Heart right ventricle (tissue), 16 donors: ENCODE measurements around the gene FOXN3. TPM values are rescaled to one million over a fixed set of nuclear protein-coding genes. Genes with fewer than 3 reads are reported as not detected.

Experiments used
- ATAC-seq, 8 donors: fragments of 200-7000 bp; cut with Tn5 transposase; one replicate each; pipeline ENCODE4 v1.9.1; 2020; ENCODE audit warnings: mild to moderate bottlenecking in 8 of 8, moderate library complexity in 8 of 8, moderate number of reproducible peaks in 1 of 8
- DNase-seq, 2 donors: peaks; one replicate each; pipeline ENCODE4 v3.0.0-alpha.2; 2020
- H3K27ac ChIP-seq, 10 donors: fragments of 200-600 bp; sonication (generic) in 2 of 10; one replicate each; pipeline versions ENCODE4 v1.5.0 to v1.8.0; 2020 to 2022; ENCODE audit warnings: mild to moderate bottlenecking in 3 of 10
- H3K27me3 ChIP-seq, 7 donors: fragments of 200-600 bp; one replicate each; pipeline ENCODE4 v1.8.0; 2021 to 2022; ENCODE audit warnings: mild to moderate bottlenecking in 2 of 7
- H3K36me3 ChIP-seq, 9 donors: fragments of 200-600 bp; sonication (generic) in 1 of 9; one replicate each; pipeline versions ENCODE4 v1.5.0 to v1.8.0; 2020 to 2022; ENCODE audit warnings: mild to moderate bottlenecking in 2 of 9
- H3K4me1 ChIP-seq, 9 donors: fragments of 200-600 bp; sonication (generic) in 1 of 9; one replicate each; pipeline versions ENCODE4 v1.5.0 to v1.8.0; 2020 to 2022; ENCODE audit warnings: mild to moderate bottlenecking in 4 of 9
- H3K4me3 ChIP-seq, 10 donors: fragments of 200-600 bp; sonication (generic) in 2 of 10; one replicate each; pipeline versions ENCODE4 v1.5.0 to v1.8.0; 2020 to 2022; ENCODE audit warnings: mild to moderate bottlenecking in 7 of 10, moderate library complexity in 2 of 10
- H3K9me3 ChIP-seq, 11 donors: fragments of 200-600 bp in 10 of 11; sonication (generic) in 2 of 11; one replicate each; pipeline versions ENCODE4 v1.5.0 to v1.8.0; 2013 to 2022; ENCODE audit warnings: mild to moderate bottlenecking in 2 of 11, control low read depth in 1 of 11, moderate library complexity in 1 of 11
- CTCF ChIP-seq, 9 donors: fragments of 200-600 bp; sonication (generic) in 2 of 9; IDR thresholded peaks; one replicate each; pipeline versions ENCODE4 v1.5.0 to v1.8.0; 2021 to 2022; ENCODE audit warnings: antibody characterized with exemption in 9 of 9, mild to moderate bottlenecking in 5 of 9, moderate library complexity in 1 of 9
- WGBS, 2 donors: extraction: QIAGEN DNeasy Blood & Tissue Kit; methylation state at CpG; one replicate each; pipeline ENCODE4 v1.1.7; 2013; ENCODE audit warnings: inconsistent platforms in 1 of 2; 5-methylcytosine and 5-hydroxymethylcytosine counted together
- intact Hi-C, 10 donors: fragments of 100-400 bp; cut with DNase I; formaldehyde crosslinking; loops; one replicate each; pipeline versions ENCODE4 v1.11.1 to v1.14.2; 2022
- polyA plus RNA-seq, 2 donors: library from polyadenylated mRNA; stranded (reverse); fragments of 200-250 nt; gene quantifications; one replicate each; pipeline ENCODE4 v1.2.3, GENCODE V29; 2013
- total RNA-seq, 10 donors: library from RNA; stranded (reverse); fragmentation: NEBNext Ultra II Directional in 3 of 10; extraction: Animal tissue kit (Norgen Biotek cat#: 25700) in 3 of 10; gene quantifications; one replicate each; pipeline versions ENCODE4 v1.2.1 to v1.2.4, GENCODE V29; 2021 to 2023
- donor health status: Arrhythmogenic right ventricular cardiomyopathy.
- donor health status: ischemic (EF 13 %, LVEDD 7.1; RV severe dilation, severe dysfunction).
- donor health status: healthy with polysubstance abuse.
- donor health status: DM: no; HTN: yes; CAD: no.
- donor health status: DM: no; HTN: no; CAD: no.
- donor health status: ischemic (EF 25% LVEDD 6.9; RV normal size, moderate dysfunction).
- donor health status: ischemic (EF 25% LVEDD 5.7; RV mildly dilated, moderate dysfunction).
- donor health status: healthy.
- donor health status: DM: yes; HTN: yes; CAD: no.
- donor health status: Ischemic cardiomyopathy.
- donor health status: ischemic (EF 35%, LVEDD 5.7; RV mildly dilated, moderate dysfunction).
- donor health status: nonischemic (EF 11% LVEDD 7.7; RV severe dilation, severe dysfunction).
- donor health status: DM: yes; HTN: yes; CAD: no.
- donor health status: PGD.
- donor health status: ischemic (EF 29% LVEDD 5.4; RV normal size, mild dysfunction).
- donor health status: nonischemic (EF 23%, LVEDD 6.1; RV moderate dilation, normal function).

The FOXN3 gene
- total and polyA plus RNA-seq, 12 donors: 13.0 to 150 (median 107) TPM

GRCh38 chr14:89143595-89143994, 273.4 kb downstream of the FOXN3 start:
- ATAC-seq (peak in 1 of 8 donors; percentile 62), DNase-seq (no peak)
- H3K27ac ChIP-seq: no peak overlapping the region
- no peaks in the 10 kb centered on the region for H3K27me3 ChIP-seq
- WGBS, 2 donors: 59 to 73% methylated on average over 3 of the region's 3 CpGs
- no peaks in the 10 kb centered on the region for H3K36me3 ChIP-seq
- no peak for TF ChIP-seq CTCF (IDR thresholded peaks at IDR 0.05)
- H3K4me3 ChIP-seq: no peak overlapping the region
- intact Hi-C loops: no loop called here
- H3K4me1 ChIP-seq: peaks cover 0 to 4% (median 0%) of the 10 kb centered on the region in 9 donors
- H3K9me3 ChIP-seq: no peaks in the 10 kb centered on the region

GRCh38 chr14:89142366-89142765, 274.7 kb downstream of the FOXN3 start:
- Histone ChIP-seq H3K9me3 (peaks cover 0 to under 1% (median 0%) of the 10 kb centered on the region in 11 donors), H3K27ac (no peak overlapping the region), H3K4me3 (no peak overlapping the region), H3K27me3 (no peaks in the 10 kb centered on the region), H3K4me1 (peaks cover 0 to 4% (median 0%) of the 10 kb centered on the region in 9 donors), H3K36me3 (no peaks in the 10 kb centered on the region)
- ATAC-seq: no peak
- intact Hi-C loops: no loop called here
- 86 to 94% methylated on average over 5 of the region's 5 CpGs for WGBS, 2 donors
- no peak for DNase-seq
- no peak for TF ChIP-seq CTCF (IDR thresholded peaks at IDR 0.05)

- no peak for TF ChIP-seq CTCF (IDR thresholded peaks at IDR 0.05)
- no peak for ATAC-seq
- intact Hi-C loops: no loop called here
- Histone ChIP-seq H3K4me3 (no peak overlapping the region), H3K36me3 (no peaks in the 10 kb centered on the region), H3K4me1 (peaks cover 0 to 6% (median 0%) of the 10 kb centered on the region in 9 donors), H3K9me3 (peaks cover 0 to 5% (median under 1%) of the 10 kb centered on the region in 11 donors), H3K27ac (no peak overlapping the region), H3K27me3 (no peaks in the 10 kb centered on the region)
- 79 to 89% methylated on average over 3 of the region's 3 CpGs for WGBS, 2 donors
- no peak for DNase-seq
Measured at GRCh38 chr14:89141862-89142261, 275.2 kb downstream of the FOXN3 start.

GRCh38 chr14:89140326-89140725, 276.7 kb downstream of the FOXN3 start:
- Histone ChIP-seq H3K4me1 (peaks cover 0 to 6% (median 0%) of the 10 kb centered on the region in 9 donors), H3K9me3 (peaks cover 0 to 18% (median 3%) of the 10 kb centered on the region in 11 donors), H3K36me3 (no peaks in the 10 kb centered on the region), H3K27me3 (no peaks in the 10 kb centered on the region), H3K27ac (no peak overlapping the region), H3K4me3 (no peak overlapping the region)
- DNase-seq: no peak
- intact Hi-C loops: no loop called here
- no peak for TF ChIP-seq CTCF (IDR thresholded peaks at IDR 0.05)
- ATAC-seq: no peak
- 65 to 69% methylated on average over 5 of the region's 5 CpGs for WGBS, 2 donors
